ENCODE measurements around the gene TCP11L2.
"Not testable (repeated sequence)": the region's sequence is repeated elsewhere in the genome, so short reads cannot be mapped to it uniquely, and the experiment has no call there.

TCP11L2 gene

DNA sequence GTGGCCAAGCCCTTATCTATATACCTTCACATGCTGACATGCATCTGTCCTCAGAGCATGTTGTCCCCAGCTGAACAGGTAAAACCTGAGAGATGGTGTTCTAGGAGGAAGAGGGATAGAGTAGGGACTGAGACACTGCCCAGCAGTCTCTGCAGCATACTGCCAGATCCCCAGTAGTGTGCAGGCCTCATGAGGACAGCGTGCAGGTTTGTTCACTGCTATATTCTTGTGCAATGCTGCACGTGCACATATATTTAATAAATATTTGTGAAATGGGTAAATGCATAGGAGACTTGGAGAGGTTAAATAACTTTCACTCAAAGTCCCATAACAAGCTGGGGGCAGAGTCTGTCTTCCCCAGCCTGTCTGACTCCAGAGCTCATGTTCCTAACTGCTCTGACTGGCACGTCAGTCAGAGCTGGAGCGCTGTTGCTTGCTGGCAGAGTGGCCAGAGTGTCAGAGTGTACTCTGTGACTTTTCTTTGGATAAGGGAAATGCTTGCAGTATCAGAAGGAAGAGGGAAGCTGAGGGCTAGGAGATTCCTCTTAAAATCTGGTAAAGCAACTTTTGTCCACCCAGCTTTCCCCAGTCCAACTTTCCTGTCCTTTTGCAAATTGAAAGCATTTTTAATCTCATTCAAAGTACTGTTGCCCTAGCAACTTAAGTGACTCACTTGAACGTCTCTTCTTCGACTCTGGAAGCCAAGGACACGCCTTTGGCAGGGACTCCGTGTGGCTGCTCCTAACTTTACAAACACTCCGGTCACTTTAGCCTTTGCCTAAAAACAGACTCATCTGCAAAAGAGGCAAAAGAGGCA lies 40.1 kb downstream of the TCP11L2 start:
- no peak for DNase-seq

DNA sequence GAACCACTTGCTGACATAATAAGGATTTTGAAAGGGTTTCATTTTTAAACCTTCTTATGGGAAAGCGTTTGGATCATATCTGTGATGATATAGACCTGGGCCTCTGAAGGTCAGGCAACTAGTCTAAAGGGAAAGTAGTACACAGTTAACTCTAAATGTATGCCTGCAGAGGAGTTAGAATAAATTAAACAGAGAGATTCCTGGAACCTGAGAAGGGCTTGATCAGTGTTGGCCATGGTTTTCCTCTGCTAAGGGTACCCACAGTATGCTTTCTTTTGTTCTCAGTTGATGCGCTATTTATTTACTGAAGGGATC lies 40.6 kb downstream of the TCP11L2 start:
- DNase-seq, result no peak

DNA sequence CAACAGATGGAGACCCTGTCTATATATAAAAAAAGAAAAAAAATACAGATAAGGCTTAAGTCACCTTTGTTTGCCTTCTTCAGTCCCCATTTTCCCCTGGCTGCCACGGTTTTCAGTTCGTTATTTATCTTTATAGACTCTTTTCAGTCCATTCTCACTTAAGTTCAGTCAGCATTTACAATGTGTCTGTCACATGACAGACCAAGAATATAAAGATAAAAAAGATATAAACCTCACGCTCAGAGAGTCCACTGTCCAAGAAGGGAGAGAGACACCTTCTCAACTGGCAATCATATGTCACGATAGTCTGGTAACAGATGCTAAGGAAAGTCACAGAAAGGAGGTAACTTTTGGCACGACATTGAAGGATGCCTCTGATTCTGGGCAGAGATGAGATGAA lies 41.6 kb downstream of the TCP11L2 start:
- no peak for DNase-seq

DNA sequence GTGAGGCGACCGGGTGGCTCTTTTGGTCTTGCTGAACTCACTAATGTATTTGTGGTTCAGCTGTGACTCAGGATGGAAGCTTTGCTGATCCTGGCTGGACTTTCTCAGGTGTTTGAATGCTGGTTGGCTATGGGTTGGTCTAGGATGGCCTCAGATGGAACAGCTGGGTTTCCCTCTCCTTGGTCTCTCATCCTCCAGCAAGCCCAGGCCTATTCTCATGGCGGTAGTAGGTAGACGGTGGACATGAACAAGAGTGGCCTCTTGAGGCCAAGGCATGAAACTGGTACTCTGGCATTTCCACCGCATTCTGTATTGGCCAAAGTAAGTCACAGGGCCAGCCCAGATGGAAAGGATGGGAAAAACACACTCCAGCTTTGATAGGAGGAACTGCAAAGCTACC lies 43.2 kb downstream of the TCP11L2 start:
- DNase-seq, result peak; percentile 12

DNA sequence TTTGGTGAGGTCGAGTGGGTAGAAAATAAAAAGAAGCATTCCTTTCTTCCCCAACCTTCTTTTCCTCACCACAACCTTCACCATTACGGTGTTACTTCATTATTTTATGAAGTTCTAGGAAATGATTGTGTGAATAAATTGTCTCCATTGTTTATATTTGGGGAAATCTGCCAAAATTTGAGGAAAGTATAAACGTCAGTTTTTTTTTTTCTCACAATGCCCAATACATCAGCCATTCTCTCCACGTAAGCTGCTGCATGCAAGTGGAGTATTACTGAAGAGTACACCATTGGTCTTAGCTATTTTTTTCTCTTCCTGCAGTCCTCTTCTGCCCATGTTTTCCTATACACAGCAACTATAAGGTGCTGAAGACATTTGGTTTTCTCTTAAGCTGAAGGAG lies 45.9 kb downstream of the TCP11L2 start:
- no peak for DNase-seq

DNA sequence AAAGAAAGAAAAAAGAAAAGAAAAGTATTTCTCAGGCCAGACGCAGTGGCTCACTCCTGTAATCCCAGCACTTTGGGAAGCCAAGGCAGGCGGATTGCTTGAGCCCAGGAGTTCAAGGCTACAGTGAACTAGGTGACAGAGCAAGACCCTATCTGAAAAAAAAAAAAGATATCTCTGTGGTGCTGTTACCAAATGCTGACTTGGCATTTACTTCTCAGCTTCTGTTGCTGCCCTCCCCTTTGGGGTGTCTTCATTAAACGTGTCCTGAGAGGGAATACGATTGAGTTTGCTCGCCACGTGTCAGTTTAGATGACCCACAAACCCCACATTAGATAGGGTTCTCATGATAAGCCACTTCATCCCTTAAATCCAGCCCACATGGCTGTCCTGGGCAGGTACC lies 50.6 kb downstream of the TCP11L2 start:
- no peak for DNase-seq

- peak; percentile 100 for DNase-seq
Measured at GRCh38 chr12:106357549-106358395, 55.2 kb downstream of the TCP11L2 start, which contains the start of gene POLR3B. TSS of gene POLR3B (plus strand) at chr12:106357748. CDS start at chr12:106357880, 132 bp downstream.

DNA sequence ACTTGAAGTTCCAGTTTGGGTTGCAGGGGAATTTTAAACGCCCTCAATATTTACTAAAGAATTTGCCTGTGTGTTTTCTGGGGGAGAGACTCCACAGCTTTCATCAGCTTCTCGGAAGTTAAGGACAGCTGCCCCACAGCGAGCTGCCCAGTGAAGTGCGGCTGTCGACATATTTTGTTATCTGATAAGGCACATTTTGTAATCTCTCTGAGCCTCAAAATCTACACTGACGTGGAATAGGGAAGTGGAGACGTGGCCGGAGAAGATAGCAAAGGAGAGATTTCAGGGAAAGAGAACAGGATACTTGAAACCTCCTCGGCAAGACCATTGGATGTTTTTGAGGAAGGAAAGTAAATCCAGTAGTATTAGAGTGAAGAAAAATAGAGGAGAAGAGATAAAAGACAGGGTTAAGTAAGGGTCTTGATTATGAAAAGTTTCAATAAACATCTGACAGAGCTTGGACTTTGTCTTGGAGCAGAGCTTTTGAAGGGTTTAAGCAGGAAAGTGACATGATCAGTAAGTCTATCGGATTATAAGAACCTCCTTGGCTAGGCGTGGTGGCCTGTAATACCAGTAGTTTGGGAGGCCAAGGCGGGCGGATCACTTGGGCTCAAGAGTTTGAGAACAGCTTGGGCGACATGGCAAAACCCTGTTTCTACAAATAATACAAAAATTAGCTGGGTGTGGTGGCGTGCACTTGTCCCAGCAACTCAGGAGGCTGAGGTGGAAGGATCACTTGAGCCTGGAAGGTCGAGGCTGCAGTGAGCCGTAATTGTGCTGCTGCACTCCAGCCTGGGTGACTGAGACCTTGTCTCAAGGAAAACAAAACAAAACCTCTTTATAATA lies 56.1 kb downstream of the TCP11L2 start:
- no peak for DNase-seq

DNA sequence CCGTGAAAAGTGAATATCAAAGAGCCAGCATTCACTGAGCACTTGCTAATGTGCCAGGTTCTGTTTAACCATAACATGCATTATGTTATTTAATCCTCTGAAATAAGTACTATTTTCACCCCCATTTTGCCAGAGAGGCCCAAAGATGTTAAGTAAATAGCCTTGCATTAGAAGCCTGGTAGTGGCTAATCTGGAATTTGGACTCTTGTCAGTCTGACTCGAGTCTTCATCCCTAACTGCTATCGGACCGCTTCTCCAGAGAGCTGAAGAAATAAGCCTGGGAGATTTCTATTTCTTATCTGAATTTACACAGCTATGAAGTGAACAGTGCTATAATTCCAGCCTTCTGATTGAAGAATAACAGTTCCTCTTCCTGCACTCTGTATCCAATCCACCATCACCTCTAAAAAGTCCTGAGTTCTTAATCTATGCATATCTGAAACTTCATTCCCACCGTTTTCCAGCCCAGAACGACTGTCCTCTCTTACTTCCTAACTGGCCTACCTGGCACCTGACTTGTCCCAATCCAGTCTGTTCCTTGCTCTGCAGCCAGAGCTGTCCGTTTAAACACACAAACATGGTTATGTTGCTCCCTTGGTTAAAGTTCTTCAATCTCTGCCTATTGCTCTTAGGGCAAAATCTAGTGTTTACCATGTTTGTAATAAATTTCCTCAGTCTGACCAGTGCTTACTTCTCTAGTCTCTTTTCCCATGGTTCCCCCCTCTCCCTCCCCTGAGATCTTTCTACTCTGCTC lies 57.3 kb downstream of the TCP11L2 start:
- DNase-seq, result no peak

GRCh38 chr12:106360400-106360994 lies 58.0 kb downstream of the TCP11L2 start:
- no peak for DNase-seq

GRCh38 chr12:106362971-106363370 lies 60.4 kb downstream of the TCP11L2 start:
- DNase-seq, result no peak

- DNase-seq, result no peak
Measured at GRCh38 chr12:106364261-106364660, 61.7 kb downstream of the TCP11L2 start.

- DNase-seq, result no peak
Measured at GRCh38 chr12:106369624-106370346, 67.3 kb downstream of the TCP11L2 start.

GRCh38 chr12:106378788-106379187 lies 76.3 kb downstream of the TCP11L2 start:
- DNase-seq, result no peak

GRCh38 chr12:106380954-106381353 lies 78.4 kb downstream of the TCP11L2 start:
- no peak for DNase-seq

- DNase-seq, result not testable (repeated sequence)
Measured at GRCh38 chr12:106381866-106382265, 79.3 kb downstream of the TCP11L2 start.

- no peak for DNase-seq
Measured at GRCh38 chr12:106386813-106387535, 84.4 kb downstream of the TCP11L2 start.

DNA sequence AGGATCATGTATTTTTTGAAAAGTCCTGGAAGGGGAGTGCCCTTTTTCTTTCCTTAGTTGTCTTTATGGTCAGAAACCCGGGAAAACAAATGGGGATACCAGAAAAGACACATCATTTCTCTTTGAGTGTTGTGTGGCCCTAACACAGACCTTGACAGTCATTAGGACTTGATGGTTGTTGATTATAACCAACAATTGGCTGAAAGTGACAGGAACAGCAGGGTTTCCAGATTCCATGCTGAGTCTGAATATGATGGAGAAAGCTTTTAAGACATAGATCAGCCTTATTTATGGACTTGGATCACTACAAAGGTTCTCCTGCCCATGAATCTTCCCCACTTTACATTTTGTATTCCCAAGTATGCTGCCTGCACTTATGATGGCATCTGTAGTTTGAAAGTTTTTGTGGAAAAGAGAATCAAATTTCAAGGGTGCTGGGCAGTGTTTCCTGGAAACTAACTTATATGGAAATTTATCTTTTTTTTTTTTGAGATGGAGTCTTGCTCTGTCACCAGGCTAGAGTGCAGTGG lies 85.4 kb downstream of the TCP11L2 start:
- DNase-seq, result no peak

DNA sequence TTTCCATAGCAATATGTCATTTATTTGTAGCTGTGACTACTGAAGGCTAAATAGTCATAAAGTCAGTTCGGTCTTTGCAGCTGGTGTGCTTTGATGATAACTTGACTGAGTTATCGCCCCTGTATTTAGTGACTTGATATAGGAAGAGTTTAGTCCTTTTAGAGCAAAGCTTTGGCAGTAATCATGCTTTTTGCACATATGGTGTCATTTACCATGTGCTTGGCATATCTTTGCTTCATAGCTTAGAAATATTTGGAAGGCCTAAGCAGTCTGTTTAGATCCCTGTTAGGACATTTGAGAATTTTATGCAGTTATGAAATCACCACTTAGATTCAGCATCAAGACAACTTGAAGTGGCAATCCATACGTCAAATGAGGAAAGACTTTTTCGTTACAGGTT lies 86.6 kb downstream of the TCP11L2 start:
- no peak for DNase-seq

- DNase-seq, result no peak
Measured at GRCh38 chr12:106392759-106393158, 90.2 kb downstream of the TCP11L2 start.
